ENCODE measurements around the gene TESK2.
A peak's percentile ranks its signal among the peaks of the same experiment; 100 is the strongest.
"Not testable (repeated sequence)": the region's sequence is repeated elsewhere in the genome, so short reads cannot be mapped to it uniquely, and the experiment has no call there.

The TESK2 gene

GRCh38 chr1:45365051-45365450 is 125.9 kb downstream of the TESK2 start:
- no peak for DNase-seq

- DNase-seq: no peak
Observed at GRCh38 chr1:45364294-45364693, 126.7 kb downstream of the TESK2 start.

- not testable (repeated sequence) for DNase-seq
Observed at GRCh38 chr1:45360981-45361380, 130.0 kb downstream of the TESK2 start.

GRCh38 chr1:45359882-45360513 is 131.0 kb downstream of the TESK2 start:
- DNase-seq: peak; percentile 64

- no peak for DNase-seq
Observed at GRCh38 chr1:45356186-45356585, 134.8 kb downstream of the TESK2 start.

- DNase-seq: no peak
Observed at GRCh38 chr1:45355683-45356082, 135.3 kb downstream of the TESK2 start.

GRCh38 chr1:45354838-45355237 is 136.1 kb downstream of the TESK2 start:
- DNase-seq: no peak

GRCh38 chr1:45353685-45354084 is 137.3 kb downstream of the TESK2 start:
- DNase-seq: no peak

GRCh38 chr1:45351508-45351907 is 139.5 kb downstream of the TESK2 start:
- DNase-seq: no peak

- no peak for DNase-seq
Observed at GRCh38 chr1:45348966-45349677, 141.8 kb downstream of the TESK2 start.

GRCh38 chr1:45348609-45348965 is 142.4 kb downstream of the TESK2 start:
- no peak for DNase-seq

GRCh38 chr1:45348020-45348419 is 142.9 kb downstream of the TESK2 start:
- no peak for DNase-seq

GRCh38 chr1:45346473-45346872 is 144.5 kb downstream of the TESK2 start:
- DNase-seq: no peak

- DNase-seq: no peak
Observed at GRCh38 chr1:45345014-45345413, 145.9 kb downstream of the TESK2 start.

GRCh38 chr1:45344499-45344898 is 146.5 kb downstream of the TESK2 start:
- no peak for DNase-seq

- DNase-seq: no peak
Observed at GRCh38 chr1:45340816-45341466, 150.0 kb downstream of the TESK2 start.

- DNase-seq: peak; percentile 97
Observed at GRCh38 chr1:45339789-45340558, 151.0 kb downstream of the TESK2 start, which contains the start of the genes MUTYH and TOE1. Gene MUTYH, minus strand, starts transcription at chr1:45340440. Its CDS starts 5,935 bp downstream, at chr1:45334505. Gene TOE1, plus strand, starts transcription at chr1:45340170. Its CDS starts 83 bp downstream, at chr1:45340253.

- no peak for DNase-seq
Observed at GRCh38 chr1:45337630-45338325, 153.2 kb downstream of the TESK2 start.

GRCh38 chr1:45335855-45336324 is 155.1 kb downstream of the TESK2 start:
- no peak for DNase-seq

- DNase-seq: no peak
Observed at GRCh38 chr1:45334308-45335245, 156.4 kb downstream of the TESK2 start.

GRCh38 chr1:45332346-45332720 is 158.6 kb downstream of the TESK2 start:
- DNase-seq: no peak

Data from NCI-H1092 treated with DMSO at 0.1 percent for 48 hours (cell line).